ENCODE measurements around the gene THTPA. TPM values are rescaled to one million over a fixed set of nuclear protein-coding genes. Genes with fewer than 3 reads are reported as not detected.
A peak's percentile ranks its signal among the peaks of the same experiment; 100 is the strongest.

THTPA gene
- total RNA-seq, 1 donor from 2014 or later: 4.5 TPM

DNA sequence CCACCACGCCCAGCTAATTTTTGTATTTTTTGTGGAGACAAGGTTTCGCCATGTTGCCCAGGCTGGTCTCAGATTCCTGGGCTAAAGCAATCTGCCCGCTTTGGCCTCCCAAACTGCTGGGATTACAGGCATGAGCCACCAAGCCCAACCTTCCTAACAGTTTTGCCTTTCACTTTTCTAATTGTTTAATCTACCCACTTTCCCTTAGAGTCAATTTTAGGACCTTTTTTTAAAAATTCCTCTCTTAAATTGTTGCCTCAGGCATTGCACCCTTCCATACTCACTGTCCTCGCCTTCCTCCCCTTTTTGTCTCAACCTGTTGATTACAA lies 16.0 kb upstream of the THTPA start:
- TF ChIP-seq, protein P1, sequence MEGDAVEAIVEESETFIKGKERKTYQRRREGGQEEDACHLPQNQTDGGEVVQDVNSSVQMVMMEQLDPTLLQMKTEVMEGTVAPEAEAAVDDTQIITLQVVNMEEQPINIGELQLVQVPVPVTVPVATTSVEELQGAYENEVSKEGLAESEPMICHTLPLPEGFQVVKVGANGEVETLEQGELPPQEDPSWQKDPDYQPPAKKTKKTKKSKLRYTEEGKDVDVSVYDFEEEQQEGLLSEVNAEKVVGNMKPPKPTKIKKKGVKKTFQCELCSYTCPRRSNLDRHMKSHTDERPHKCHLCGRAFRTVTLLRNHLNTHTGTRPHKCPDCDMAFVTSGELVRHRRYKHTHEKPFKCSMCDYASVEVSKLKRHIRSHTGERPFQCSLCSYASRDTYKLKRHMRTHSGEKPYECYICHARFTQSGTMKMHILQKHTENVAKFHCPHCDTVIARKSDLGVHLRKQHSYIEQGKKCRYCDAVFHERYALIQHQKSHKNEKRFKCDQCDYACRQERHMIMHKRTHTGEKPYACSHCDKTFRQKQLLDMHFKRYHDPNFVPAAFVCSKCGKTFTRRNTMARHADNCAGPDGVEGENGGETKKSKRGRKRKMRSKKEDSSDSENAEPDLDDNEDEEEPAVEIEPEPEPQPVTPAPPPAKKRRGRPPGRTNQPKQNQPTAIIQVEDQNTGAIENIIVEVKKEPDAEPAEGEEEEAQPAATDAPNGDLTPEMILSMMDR (IDR thresholded peaks at IDR 0.05; ENCODE audit: insufficient read depth, low read length, severe bottlenecking): no peak
- FAIRE-seq (no peak), DNase-seq (ENCODE audit: low read depth) (no peak)
- Histone ChIP-seq H3K27me3 (ENCODE audit: control insufficient read depth, insufficient read depth, low read length) (no peaks in the 10 kb centered on the region), H3K4me3 (ENCODE audit: low read depth, low read length) (no peak overlapping the region), H3K36me3 (ENCODE audit: control insufficient read depth, insufficient read depth, low read length) (no peaks in the 10 kb centered on the region)

DNA sequence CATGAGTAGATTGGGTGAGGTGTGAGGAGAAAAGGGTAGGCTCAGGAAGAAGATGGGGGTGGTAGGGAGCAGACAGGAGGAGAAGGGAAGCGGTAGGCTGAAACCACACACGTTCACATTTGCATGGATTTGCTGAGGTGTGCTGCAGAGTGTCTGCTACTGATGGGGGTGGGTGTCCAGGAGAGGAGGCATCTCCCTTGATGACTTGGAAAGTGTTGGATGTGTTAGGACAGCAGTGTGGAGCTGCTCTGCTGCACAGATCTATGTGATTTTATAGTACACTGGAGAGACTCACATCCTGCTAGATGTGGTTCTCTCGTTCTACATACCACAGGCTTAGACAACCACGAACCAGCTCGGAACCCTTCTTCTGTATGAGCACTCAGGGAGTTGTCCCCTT lies 13.8 kb upstream of the THTPA start:
- H3K36me3 ChIP-seq (ENCODE audit: control insufficient read depth, insufficient read depth, low read length): no peaks in the 10 kb centered on the region
- TF ChIP-seq, protein P1 (IDR thresholded peaks at IDR 0.05; ENCODE audit: insufficient read depth, low read length, severe bottlenecking): no peak
- FAIRE-seq (peak; percentile 28), DNase-seq (ENCODE audit: low read depth) (no peak)
- H3K4me3 ChIP-seq (ENCODE audit: low read depth, low read length): no peak overlapping the region
- H3K27me3 ChIP-seq (ENCODE audit: control insufficient read depth, insufficient read depth, low read length): no peaks in the 10 kb centered on the region

DNA sequence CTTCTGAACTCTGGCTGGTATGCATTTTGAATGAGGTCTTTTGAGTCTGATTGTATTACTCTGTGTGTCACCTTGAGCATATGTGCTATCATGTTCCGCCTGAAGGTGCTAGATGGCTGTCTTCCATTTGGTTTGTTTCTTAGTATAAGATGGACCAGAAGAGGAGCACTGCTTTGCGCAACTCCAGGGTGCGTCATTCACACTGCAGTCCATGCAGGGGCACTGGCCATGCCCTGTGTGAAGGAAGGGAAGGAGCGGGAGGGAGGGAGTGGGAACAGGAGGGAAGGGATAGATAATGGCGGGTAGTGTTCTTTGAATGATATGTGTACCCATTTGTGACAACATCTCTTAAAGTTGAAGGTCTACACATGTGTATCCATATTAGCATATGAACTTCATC lies 12.7 kb upstream of the THTPA start:
- no peak for DNase-seq (ENCODE audit: low read depth)
- no peaks in the 10 kb centered on the region for H3K36me3 ChIP-seq (ENCODE audit: control insufficient read depth, insufficient read depth, low read length)
- TF ChIP-seq, protein P1 (IDR thresholded peaks at IDR 0.05; ENCODE audit: insufficient read depth, low read length, severe bottlenecking): no peak
- no peak overlapping the region for H3K4me3 ChIP-seq (ENCODE audit: low read depth, low read length)
- no peak for FAIRE-seq
- H3K27me3 ChIP-seq (ENCODE audit: control insufficient read depth, insufficient read depth, low read length): no peaks in the 10 kb centered on the region

DNA sequence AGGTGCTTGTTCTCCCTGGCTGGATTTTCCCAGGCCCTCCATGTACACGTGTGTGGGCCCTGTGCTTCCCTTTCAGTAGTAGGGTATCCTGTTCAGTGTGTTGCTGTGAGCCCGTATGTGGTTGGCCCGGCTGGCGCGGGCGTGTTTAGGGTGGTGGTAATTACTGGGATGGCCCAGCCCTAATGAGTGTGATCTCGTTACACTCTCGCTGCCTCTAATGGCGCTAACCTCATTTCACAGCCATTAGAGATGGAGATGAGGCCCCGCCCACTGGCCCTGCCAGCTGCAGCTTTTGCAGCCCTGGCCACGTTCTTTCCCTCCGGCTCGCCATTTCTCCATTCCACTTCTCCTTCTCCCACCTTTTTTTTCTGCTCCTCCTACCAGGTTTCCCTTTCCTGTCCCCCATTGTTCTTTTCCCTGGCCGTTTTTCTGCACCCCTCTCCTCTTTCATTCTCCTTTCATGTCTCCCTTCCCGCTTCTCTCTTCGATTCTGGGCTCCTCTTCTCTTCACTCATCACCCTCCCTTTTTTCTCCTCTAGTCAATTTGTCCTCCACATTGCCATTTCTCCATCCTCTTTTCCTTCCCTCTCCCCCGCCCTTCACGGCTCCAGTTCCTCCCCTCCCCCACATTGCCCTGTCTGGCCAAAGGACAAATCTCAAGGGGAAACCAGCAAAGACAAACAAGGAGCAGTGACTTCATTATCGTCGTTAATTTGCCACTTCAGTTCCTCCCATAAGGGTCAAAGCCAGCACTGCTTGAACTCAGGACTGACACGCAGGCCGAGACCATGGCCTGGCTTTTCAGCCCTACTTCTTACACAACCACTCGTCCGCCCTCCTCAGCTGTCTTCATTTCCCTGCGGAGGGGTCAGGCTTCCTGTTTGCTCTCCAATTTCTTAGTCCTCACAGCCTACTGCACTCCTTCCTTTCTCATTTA lies 11.3 kb upstream of the THTPA start:
- DNase-seq (ENCODE audit: low read depth) (no peak), FAIRE-seq (no peak)
- peaks cover 1% of the 10 kb centered on the region for H3K27me3 ChIP-seq (ENCODE audit: control insufficient read depth, insufficient read depth, low read length)
- TF ChIP-seq, protein P1 (IDR thresholded peaks at IDR 0.05; ENCODE audit: insufficient read depth, low read length, severe bottlenecking): no peak
- H3K36me3 ChIP-seq (ENCODE audit: control insufficient read depth, insufficient read depth, low read length): no peaks in the 10 kb centered on the region
- no peak overlapping the region for H3K4me3 ChIP-seq (ENCODE audit: low read depth, low read length)

DNA sequence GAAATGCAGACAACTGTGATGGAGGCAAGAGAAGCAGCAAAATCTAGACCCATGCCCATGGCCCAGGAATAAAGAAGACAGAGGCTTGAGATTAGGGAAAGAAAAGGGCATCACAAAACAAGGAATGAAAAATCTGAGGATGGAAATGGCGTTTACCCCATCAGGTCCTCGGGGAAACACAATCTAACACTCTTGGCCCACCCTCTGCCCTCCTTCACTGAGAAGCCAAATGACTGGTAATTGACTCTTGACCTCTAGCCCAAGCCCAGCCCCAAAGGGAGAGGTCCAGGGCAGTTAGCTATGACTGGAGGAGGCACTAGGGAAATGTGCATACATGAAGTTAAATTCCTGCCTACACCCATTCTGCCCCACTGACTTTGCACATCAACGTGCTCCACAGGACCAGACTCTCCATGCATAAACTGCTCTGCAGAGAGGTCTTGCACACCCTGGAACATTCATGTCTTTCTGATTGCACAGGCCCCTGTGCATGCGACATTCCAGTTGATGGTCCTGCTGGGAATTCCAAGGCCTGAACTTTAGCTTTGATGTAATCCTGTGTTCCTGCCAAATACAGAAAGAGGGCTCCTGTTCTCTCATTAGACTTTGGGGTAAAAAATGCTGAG lies 10.2 kb upstream of the THTPA start:
- DNase-seq (ENCODE audit: low read depth): no peak
- TF ChIP-seq, protein P1 (IDR thresholded peaks at IDR 0.05; ENCODE audit: insufficient read depth, low read length, severe bottlenecking): no peak
- H3K36me3 ChIP-seq (ENCODE audit: control insufficient read depth, insufficient read depth, low read length): no peaks in the 10 kb centered on the region
- peaks cover 5% of the 10 kb centered on the region for H3K27me3 ChIP-seq (ENCODE audit: control insufficient read depth, insufficient read depth, low read length)
- peak; percentile 70 for FAIRE-seq
- H3K4me3 ChIP-seq (ENCODE audit: low read depth, low read length): no peak overlapping the region
